GM12873 (cell line): ENCODE measurements around the gene PARD3.

Experiments used
- CTCF ChIP-seq: IDR thresholded peaks from 2 replicates; pipeline ENCODE4 v1.5.1; 2012; ENCODE audit warnings: low read depth, mild to moderate bottlenecking, moderate library complexity, low read length, control low read depth; ENCODE audit not compliant: insufficient read depth; ENCODE audit errors: missing control alignments

Gene PARD3

DNA sequence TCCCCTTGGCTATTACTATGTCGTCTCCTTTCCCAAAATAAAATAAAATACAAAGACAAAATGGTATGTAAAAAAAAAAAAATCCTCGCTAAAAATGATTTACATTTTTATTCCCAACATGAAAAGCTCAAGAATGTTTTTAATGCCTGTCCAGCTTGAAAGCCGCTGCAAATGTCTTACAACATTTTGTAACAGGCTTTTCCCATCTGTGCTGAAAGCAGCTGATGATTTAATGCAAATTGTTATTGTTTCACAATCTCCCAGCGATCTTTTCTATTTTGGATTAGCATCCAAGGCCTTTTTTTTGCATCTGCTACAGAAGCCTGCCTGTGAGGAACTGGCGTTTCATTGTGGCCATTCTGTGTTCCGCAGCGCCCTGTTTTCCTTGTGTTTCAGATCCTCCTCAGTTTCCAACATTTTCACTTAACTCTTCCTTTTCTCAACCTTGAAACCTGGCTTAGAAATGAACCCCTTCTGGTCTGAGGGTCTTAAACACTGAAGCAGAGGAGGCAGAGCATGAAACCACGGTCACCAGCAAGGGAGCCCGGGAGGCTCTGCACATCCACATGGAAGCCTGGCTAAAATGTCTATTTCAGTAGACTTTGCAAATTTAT, 712.1 kb downstream of the PARD3 start:
- no peak for TF ChIP-seq CTCF

DNA sequence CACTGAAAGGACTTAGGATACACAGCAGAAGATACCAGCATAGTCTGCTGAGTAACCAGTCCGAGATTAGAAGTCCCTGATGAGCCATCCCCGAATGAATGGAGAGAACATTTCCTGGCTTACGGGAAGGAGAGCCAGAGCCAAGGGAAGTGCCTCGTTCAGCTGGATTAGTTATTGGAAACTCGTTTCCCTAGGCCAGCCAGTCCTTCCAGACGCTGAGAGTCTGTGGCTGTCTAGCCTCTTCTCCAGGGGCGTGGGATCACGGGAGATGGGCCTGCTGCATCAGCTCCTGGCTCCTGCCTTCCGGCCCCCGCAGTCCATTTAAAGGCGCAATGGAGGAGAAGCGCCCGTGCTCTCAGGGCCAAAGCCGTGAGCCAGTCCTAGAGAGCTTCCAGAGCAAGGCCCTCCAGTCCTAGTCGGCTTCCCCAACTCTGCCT, 712.8 kb downstream of the PARD3 start:
- TF ChIP-seq CTCF, result no peak

GRCh38 chr10:34101001-34101400, 714.1 kb downstream of the PARD3 start:
- TF ChIP-seq CTCF, result no peak

DNA sequence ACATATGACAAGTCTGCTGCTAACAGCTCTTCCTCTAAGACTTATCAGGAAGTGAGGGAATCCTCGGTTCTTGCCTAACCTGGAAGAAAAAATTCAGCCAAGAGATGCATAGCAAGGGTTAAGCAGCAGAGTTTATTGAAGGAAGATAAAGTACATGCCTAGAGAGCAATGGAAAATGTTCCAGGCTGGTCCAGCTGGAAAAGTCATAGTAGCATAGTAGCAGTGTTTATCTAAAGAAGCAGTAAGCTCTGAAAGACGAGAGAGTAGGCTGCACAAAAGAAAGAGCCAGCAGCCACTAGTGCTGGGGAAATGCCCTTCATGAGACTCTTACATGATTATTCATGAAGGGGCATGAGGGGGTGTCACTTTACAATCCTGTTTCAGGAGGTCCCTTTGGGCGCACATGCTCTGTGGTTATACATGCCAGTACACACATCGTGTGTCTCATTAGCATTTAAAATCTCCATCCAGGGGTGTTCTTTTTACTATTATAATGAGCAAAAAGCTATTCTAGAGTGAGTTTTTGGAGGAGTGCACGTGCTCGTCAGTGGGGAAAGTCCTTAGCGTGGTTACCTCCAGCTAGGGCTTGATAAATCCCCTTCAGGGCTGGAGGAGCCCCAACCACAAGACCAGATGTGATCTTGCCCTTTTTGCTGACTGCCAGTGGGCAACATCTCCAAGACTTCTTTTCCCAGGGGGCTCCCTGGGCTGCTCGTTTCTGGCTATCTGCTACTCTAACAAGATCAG, 716.1 kb downstream of the PARD3 start:
- no peak for TF ChIP-seq CTCF

GRCh38 chr10:34097682-34098081, 717.4 kb downstream of the PARD3 start:
- no peak for TF ChIP-seq CTCF

- no peak for TF ChIP-seq CTCF
Measured at GRCh38 chr10:34094961-34095360, 720.1 kb downstream of the PARD3 start.

DNA sequence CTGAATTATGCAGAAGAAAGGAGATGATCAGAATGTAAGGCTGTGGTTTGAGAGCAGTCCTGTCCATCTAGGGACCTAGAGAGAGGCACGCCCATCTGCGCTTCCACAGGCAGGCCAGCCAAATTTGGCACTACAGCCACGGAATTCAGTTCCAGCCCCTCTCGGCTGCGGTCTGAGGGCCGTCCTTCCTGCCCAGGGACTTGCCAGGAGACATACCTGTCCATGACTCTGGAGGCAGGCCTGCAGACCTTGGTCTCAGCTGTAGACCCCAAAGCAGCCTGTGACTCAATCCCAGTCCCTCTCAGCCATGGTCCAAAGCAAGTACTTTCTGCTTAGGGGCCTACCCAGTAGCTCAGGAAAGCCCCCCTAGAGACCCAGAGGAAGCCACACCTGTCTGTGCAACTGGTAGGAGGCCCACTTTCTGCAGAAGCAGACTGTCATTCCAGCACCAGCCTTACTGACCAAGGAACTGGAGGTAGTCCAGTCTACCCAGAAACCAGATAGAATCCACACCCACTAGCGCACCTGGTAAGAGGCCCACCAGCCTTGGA, 720.9 kb downstream of the PARD3 start:
- no peak for TF ChIP-seq CTCF
